Tibial nerve (tissue), 4 donors: Measurements from ENCODE around the gene PSMD5.

Experiments used
- EP300 ChIP-seq, 2 donors: sonication (generic); formaldehyde crosslinking; IDR thresholded peaks; one replicate each; pipeline ENCODE4 v1.6.1; 2017; ENCODE audit warnings: antibody characterized with exemption in 2 of 2, mild to moderate bottlenecking in 1 of 2
- POLR2A ChIP-seq, 2 donors: fragments of 450-650 bp; IDR thresholded peaks; one replicate each; pipeline ENCODE4 v1.6.1; 2017; ENCODE audit warnings: antibody characterized with exemption in 2 of 2, mild to moderate bottlenecking in 2 of 2, moderate library complexity in 2 of 2
- TF ChIP-seq, protein P1 (sequence below), 5 experiments: fragments of 200-600 bp in 3 of 5; fragments of 450-650 bp in 2 of 5; sonication (generic) in 3 of 5; IDR thresholded peaks; one replicate each; pipeline ENCODE4 v1.5.1; 2016 to 2019; ENCODE audit warnings: antibody characterized with exemption in 5 of 5, mild to moderate bottlenecking in 3 of 5, moderate library complexity in 2 of 5

DNA sequence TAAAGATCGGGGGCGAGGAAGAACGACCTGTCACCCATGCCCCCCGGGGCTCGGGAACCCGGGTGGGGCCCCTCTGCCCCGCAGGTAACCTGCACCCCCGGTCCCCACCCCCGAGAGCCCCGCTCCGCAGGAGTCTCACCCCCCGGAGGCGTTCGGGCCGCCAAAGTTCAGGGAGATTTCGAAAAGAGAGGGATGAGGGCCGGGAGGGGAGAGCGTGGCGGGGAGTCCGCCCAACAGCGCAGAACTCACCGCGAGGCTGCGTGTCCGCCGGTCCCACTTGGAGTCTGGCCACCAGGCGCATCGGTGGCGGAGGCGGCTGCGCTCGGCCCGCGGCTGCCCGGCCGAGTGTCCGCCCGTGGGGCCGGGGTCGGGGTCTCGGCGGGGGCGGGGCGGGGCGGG is 34.1 kb upstream of the PSMD5 start, which contains the start of gene PHF19:
- TF ChIP-seq, protein P1, sequence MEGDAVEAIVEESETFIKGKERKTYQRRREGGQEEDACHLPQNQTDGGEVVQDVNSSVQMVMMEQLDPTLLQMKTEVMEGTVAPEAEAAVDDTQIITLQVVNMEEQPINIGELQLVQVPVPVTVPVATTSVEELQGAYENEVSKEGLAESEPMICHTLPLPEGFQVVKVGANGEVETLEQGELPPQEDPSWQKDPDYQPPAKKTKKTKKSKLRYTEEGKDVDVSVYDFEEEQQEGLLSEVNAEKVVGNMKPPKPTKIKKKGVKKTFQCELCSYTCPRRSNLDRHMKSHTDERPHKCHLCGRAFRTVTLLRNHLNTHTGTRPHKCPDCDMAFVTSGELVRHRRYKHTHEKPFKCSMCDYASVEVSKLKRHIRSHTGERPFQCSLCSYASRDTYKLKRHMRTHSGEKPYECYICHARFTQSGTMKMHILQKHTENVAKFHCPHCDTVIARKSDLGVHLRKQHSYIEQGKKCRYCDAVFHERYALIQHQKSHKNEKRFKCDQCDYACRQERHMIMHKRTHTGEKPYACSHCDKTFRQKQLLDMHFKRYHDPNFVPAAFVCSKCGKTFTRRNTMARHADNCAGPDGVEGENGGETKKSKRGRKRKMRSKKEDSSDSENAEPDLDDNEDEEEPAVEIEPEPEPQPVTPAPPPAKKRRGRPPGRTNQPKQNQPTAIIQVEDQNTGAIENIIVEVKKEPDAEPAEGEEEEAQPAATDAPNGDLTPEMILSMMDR (IDR thresholded peaks at IDR 0.05), result no peak
- TF ChIP-seq POLR2A (IDR thresholded peaks at IDR 0.05) (no peak), EP300 (IDR thresholded peaks at IDR 0.05) (no peak)
